Stomach (tissue), 9 donors: Measurements from ENCODE around the gene FLT1. TPM values are rescaled to one million over a fixed set of nuclear protein-coding genes. Genes with fewer than 3 reads are reported as not detected.

ENCODE experiments used
- DNase-seq, 2 donors: peaks; one replicate each; pipeline versions ENCODE4 v3.0.0 to v3.0.0-alpha.2; 2013 to 2019
- H3K27ac ChIP-seq, 5 donors: fragments of 200-600 bp in 4 of 5; sonication (generic) in 4 of 5; one replicate each; pipeline ENCODE4 v1.5.1; 2013 to 2019; ENCODE audit warnings: mild to moderate bottlenecking in 1 of 5, moderate library complexity in 1 of 5
- H3K27me3 ChIP-seq, 3 donors: fragments of 200-600 bp; sonication (generic); one replicate each; pipeline ENCODE4 v1.5.1; 2017 to 2019; ENCODE audit warnings: mixed run types in 1 of 3
- H3K36me3 ChIP-seq, 4 donors: fragments of 200-600 bp; sonication (generic); 1 replicate in 3 of 4; 2 replicates in 1 of 4; pipeline ENCODE4 v1.5.1; 2016 to 2019
- H3K4me1 ChIP-seq, 4 donors: fragments of 200-600 bp; sonication (generic); one replicate each; pipeline ENCODE4 v1.5.1; 2016 to 2019
- H3K4me3 ChIP-seq, 4 donors: fragments of 200-600 bp; sonication (generic) in 3 of 4; one replicate each; pipeline ENCODE4 v1.5.1; 2016 to 2019; ENCODE audit warnings: mild to moderate bottlenecking in 1 of 4
- H3K9me3 ChIP-seq, 4 donors: fragments of 200-600 bp; sonication (generic); one replicate each; pipeline ENCODE4 v1.5.1; 2016 to 2019
- CTCF ChIP-seq, 7 experiments: fragments of 450-650 bp in 4 of 7; fragments of 200-600 bp in 3 of 7; sonication (generic) in 3 of 7; IDR thresholded peaks; one replicate each; pipeline ENCODE4 v1.5.1; 2016 to 2019; ENCODE audit warnings: antibody characterized with exemption in 7 of 7, control low read depth in 2 of 7, mild to moderate bottlenecking in 1 of 7
- EP300 ChIP-seq: sonication (generic); formaldehyde crosslinking; IDR thresholded peaks from one replicate; pipeline ENCODE4 v1.6.1; 2017; ENCODE audit warnings: antibody characterized with exemption
- POLR2A ChIP-seq, 4 donors: fragments of 450-650 bp; IDR thresholded peaks; one replicate each; pipeline ENCODE4 v1.6.1; 2016; ENCODE audit warnings: antibody characterized with exemption in 4 of 4, control low read depth in 2 of 4, mild to moderate bottlenecking in 1 of 4, moderate library complexity in 1 of 4
- POLR2AphosphoS5 ChIP-seq, 3 donors: sonication (generic); formaldehyde crosslinking; IDR thresholded peaks; one replicate each; pipeline ENCODE4 v1.6.1; 2016; ENCODE audit warnings: antibody characterized with exemption in 3 of 3
- WGBS, 5 donors: extraction: QIAGEN DNeasy Blood & Tissue Kit in 3 of 5; methylation state at CpG; one replicate each; pipeline versions ENCODE4 v1.1.5 to v1.1.7; 2013 to 2018; 5-methylcytosine and 5-hydroxymethylcytosine counted together
- intact Hi-C: fragments of 100-400 bp; cut with DNase I; formaldehyde crosslinking; loops from one replicate; pipeline ENCODE4 v1.15.1; 2023; ENCODE audit warnings: low total_unique reads
- polyA plus RNA-seq, 3 donors: library from polyadenylated mRNA; stranded (reverse); fragments of 200-250 nt; gene quantifications; one replicate each; pipeline ENCODE4 v1.2.3, GENCODE V29; 2013
- total RNA-seq, 5 donors: library from RNA; depleted of rRNA; stranded (reverse); fragments of >200 nt; gene quantifications; one replicate each; pipeline versions ENCODE4 v1.1.0 to v1.2.3, GENCODE V29; 2014 to 2016
- donor health status: healthy with polysubstance abuse.
- donor health status: Bipolar disorder and iron deficiency.
- donor health status: healthy.

FLT1 gene
- total and polyA plus RNA-seq, 8 donors, result 1.00 to 41.9 (median 3.6) TPM; not detected in 1

DNA sequence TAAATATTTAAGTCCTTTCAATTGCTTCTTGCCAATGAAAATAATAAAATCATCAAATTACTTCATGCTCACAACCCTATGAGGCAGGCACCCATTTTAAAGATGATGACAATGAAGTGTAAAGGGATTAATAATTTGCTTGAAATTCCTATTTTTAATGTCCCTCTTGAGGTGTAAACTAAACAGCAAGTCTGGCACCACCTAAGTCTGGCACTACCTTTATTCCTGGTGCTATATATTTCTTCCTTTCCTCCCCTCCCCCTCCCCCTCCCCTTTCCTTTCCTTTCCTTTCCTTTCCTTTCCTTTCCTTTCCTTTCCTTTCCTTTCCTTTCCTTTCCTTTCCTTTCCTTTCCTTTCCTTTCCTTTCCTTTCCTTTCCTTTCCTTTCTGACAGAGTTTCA is 42.2 kb downstream of the FLT1 start:
- TF ChIP-seq CTCF (IDR thresholded peaks at IDR 0.05), result no peak
- no peak for TF ChIP-seq POLR2AphosphoS5 (IDR thresholded peaks at IDR 0.05)
- no peak for TF ChIP-seq EP300
- TF ChIP-seq POLR2A (IDR thresholded peaks at IDR 0.05), result no peak
- Histone ChIP-seq H3K27me3 (peaks cover 0 to 36% (median 8%) of the 10 kb centered on the region in 3 donors), H3K4me1 (no peaks in the 10 kb centered on the region), H3K36me3 (no peaks in the 10 kb centered on the region), H3K4me3 (no peak overlapping the region), H3K27ac (no peak overlapping the region), H3K9me3 (peaks cover 0 to 13% (median 10%) of the 10 kb centered on the region in 4 donors)
- DNase-seq, result no peak
- intact Hi-C loops, result no loop called here

DNA sequence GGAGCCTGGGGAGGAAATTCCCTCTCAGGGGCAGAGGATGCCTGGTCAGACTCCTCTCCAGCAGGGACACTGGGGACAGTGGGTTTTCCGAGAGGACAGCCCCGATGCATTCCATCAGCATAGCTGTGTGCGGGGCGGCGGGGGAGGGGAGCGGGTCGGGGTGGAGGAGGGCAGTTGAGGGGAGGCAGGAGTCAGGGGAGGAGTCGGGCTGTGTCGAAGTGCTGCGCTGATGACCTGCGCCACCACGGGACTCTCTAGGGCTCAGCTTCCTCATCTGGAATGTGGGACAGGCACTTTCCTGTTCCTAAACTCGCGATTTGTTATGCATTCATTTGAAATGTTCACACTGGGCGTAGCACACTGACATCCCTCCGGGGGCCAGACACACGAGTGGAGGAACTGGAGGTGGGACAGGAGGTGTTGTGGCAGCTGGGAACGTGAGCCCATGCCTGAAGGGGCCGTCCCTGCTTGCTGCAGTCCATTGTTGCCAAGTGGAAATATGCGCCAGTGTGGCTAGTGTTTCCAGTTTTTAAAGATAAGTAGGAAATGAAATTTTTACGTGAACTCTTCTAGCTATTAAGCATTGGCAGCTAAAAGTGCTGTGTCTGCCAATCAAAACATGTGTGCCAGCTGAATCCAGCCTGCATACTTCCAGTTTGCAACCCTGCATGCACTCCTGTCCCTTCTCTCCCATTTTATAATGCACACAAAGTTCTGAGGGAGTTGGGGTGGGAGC is 43.3 kb downstream of the FLT1 start:
- Histone ChIP-seq H3K4me1 (no peaks in the 10 kb centered on the region), H3K4me3 (no peak overlapping the region), H3K36me3 (no peaks in the 10 kb centered on the region), H3K27ac (no peak overlapping the region), H3K27me3 (peaks cover 0 to 31% (median 8%) of the 10 kb centered on the region in 3 donors), H3K9me3 (peaks cover 0 to 14% (median 13%) of the 10 kb centered on the region in 4 donors)
- WGBS, 5 donors, result 53 to 74% (median 60%) methylated on average over 20 to 21 of the region's 21 CpGs
- DNase-seq, result peak in 1 of 2 donors; percentile 13
- no peak for TF ChIP-seq POLR2AphosphoS5 (IDR thresholded peaks at IDR 0.05)
- intact Hi-C loops, result no loop called here

- Histone ChIP-seq H3K36me3 (no peaks in the 10 kb centered on the region), H3K9me3 (peaks cover 0 to 14% (median 13%) of the 10 kb centered on the region in 4 donors), H3K4me1 (no peaks in the 10 kb centered on the region), H3K4me3 (no peak overlapping the region), H3K27ac (no peak overlapping the region), H3K27me3 (peaks cover 0 to 27% (median 8%) of the 10 kb centered on the region in 3 donors)
- TF ChIP-seq CTCF (IDR thresholded peaks at IDR 0.05), result no peak
- no peak for TF ChIP-seq EP300
- TF ChIP-seq POLR2AphosphoS5 (IDR thresholded peaks at IDR 0.05), result no peak
- TF ChIP-seq POLR2A (IDR thresholded peaks at IDR 0.05), result no peak
- WGBS, 5 donors, result 59 to 70% (median 63%) methylated on average over 8 of the region's 8 CpGs
- intact Hi-C loops, result no loop called here
- DNase-seq, result no peak
Measured at GRCh38 chr13:28449826-28450773, 44.8 kb downstream of the FLT1 start.

DNA sequence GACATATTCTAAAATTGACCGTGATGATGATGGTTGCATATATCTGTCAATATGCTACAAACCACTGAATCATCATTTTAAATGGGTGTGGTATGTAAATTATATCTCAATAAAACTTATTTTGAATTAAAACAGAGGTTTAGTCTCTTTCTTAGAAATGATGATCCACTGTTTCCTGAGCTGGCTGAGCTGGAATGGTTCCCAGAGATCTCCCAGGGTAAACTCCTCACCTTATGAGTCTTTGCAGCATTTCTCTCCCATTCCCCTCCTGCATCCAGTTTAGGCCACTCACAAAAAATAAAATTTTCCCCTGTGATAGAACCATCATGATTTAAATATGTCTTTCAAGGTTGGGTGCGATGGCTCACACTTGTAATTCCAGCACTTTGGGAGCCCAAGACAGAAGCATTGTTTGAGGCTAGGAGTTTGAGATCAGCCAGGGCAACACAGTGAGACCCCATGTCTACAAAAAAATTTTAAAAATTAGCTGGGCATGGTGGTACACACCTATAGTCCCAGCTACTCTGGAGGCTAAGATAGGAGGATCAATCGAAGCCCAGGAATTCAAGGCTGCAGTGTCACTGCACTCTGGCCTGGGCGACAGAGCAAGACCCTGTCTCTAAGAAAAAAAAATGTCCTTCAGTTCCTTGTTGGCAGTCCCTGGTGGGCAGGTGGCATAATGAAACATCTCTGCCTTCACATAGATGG is 46.1 kb downstream of the FLT1 start:
- Histone ChIP-seq H3K27me3 (peaks cover 0 to 20% (median 8%) of the 10 kb centered on the region in 3 donors), H3K36me3 (no peaks in the 10 kb centered on the region), H3K9me3 (peaks cover 3 to 20% (median 16%) of the 10 kb centered on the region in 4 donors), H3K27ac (no peak overlapping the region), H3K4me1 (no peaks in the 10 kb centered on the region), H3K4me3 (no peak overlapping the region)
- WGBS, 5 donors, result 88 to 97% (median 95%) methylated on average over 4 of the region's 4 CpGs
- intact Hi-C loops, result no loop called here
- no peak for DNase-seq
- TF ChIP-seq POLR2AphosphoS5 (IDR thresholded peaks at IDR 0.05) (no peak), POLR2A (IDR thresholded peaks at IDR 0.05) (no peak), EP300 (no peak), CTCF (IDR thresholded peaks at IDR 0.05) (no peak)
